ENCODE measurements around the gene TMEM14B. TPM values are rescaled to one million over a fixed set of nuclear protein-coding genes. Genes with fewer than 3 reads are reported as not detected.
A peak's percentile ranks its signal among the peaks of the same experiment; 100 is the strongest.
"Not testable (repeated sequence)": the region's sequence is repeated elsewhere in the genome, so short reads cannot be mapped to it uniquely, and the experiment has no call there.

TMEM14B gene
- total RNA-seq, 1 donor from 2014 or later = 62.3 TPM

- H3K4me3 Mint-ChIP-seq (ENCODE audit: unreplicated experiment) = no peak overlapping the region
- no peak for DNase-seq
- no peaks in the 10 kb centered on the region for H3K36me3 Mint-ChIP-seq (ENCODE audit: unreplicated experiment)
- peaks cover 12% of the 10 kb centered on the region for H3K4me1 Mint-ChIP-seq (ENCODE audit: low read depth, unreplicated experiment)
- H3K27ac Mint-ChIP-seq (ENCODE audit: unreplicated experiment) = no peak overlapping the region
- H3K9me3 Mint-ChIP-seq (ENCODE audit: unreplicated experiment) = peaks cover 7% of the 10 kb centered on the region
- TF ChIP-seq CTCF (IDR thresholded peaks at IDR 0.05; ENCODE audit: partially characterized antibody, unreplicated experiment) = no peak
- H3K27me3 Mint-ChIP-seq (ENCODE audit: unreplicated experiment) = peaks cover 6% of the 10 kb centered on the region
These were observed 27.2 kb upstream of the TMEM14B start for GRCh38 chr6:10720265-10720959.

GRCh38 chr6:10720960-10721849 lies 26.4 kb upstream of the TMEM14B start:
- H3K9me3 Mint-ChIP-seq (ENCODE audit: unreplicated experiment); DNase-seq; H3K27me3 Mint-ChIP-seq (ENCODE audit: unreplicated experiment); H3K36me3 Mint-ChIP-seq (ENCODE audit: unreplicated experiment): not testable (repeated sequence)
- H3K4me3 Mint-ChIP-seq (ENCODE audit: unreplicated experiment) = peak overlapping the region; percentile 97
- peaks cover 12% of the 10 kb centered on the region for H3K4me1 Mint-ChIP-seq (ENCODE audit: low read depth, unreplicated experiment)
- H3K27ac Mint-ChIP-seq (ENCODE audit: unreplicated experiment) = peak overlapping the region; percentile 95

- peaks cover 12% of the 10 kb centered on the region for H3K4me1 Mint-ChIP-seq (ENCODE audit: low read depth, unreplicated experiment)
- peak overlapping the region; percentile 97 for H3K4me3 Mint-ChIP-seq (ENCODE audit: unreplicated experiment)
- TF ChIP-seq CTCF (IDR thresholded peaks at IDR 0.05; ENCODE audit: partially characterized antibody, unreplicated experiment) = no peak
- peaks cover 7% of the 10 kb centered on the region for H3K9me3 Mint-ChIP-seq (ENCODE audit: unreplicated experiment)
- peak overlapping the region; percentile 95 for H3K27ac Mint-ChIP-seq (ENCODE audit: unreplicated experiment)
- DNase-seq = no peak
- H3K27me3 Mint-ChIP-seq (ENCODE audit: unreplicated experiment) = peaks cover 6% of the 10 kb centered on the region
- H3K36me3 Mint-ChIP-seq (ENCODE audit: unreplicated experiment) = no peaks in the 10 kb centered on the region
These were observed 25.6 kb upstream of the TMEM14B start for GRCh38 chr6:10721850-10722569.

GRCh38 chr6:10722570-10722819 lies 25.1 kb upstream of the TMEM14B start:
- Mint-ChIP-seq H3K4me1 (ENCODE audit: low read depth, unreplicated experiment) (peaks cover 12% of the 10 kb centered on the region), H3K27me3 (ENCODE audit: unreplicated experiment) (peaks cover 6% of the 10 kb centered on the region), H3K9me3 (ENCODE audit: unreplicated experiment) (peaks cover 8% of the 10 kb centered on the region)

More at GRCh38 chr6:10722570-10722819, 25.1 kb upstream of the TMEM14B start:
- peak overlapping the region; percentile 97 for H3K4me3 Mint-ChIP-seq (ENCODE audit: unreplicated experiment)
- H3K36me3 Mint-ChIP-seq (ENCODE audit: unreplicated experiment) = no peaks in the 10 kb centered on the region
- DNase-seq = no peak
- no peak for TF ChIP-seq CTCF (IDR thresholded peaks at IDR 0.05; ENCODE audit: partially characterized antibody, unreplicated experiment)
- peak overlapping the region; percentile 95 for H3K27ac Mint-ChIP-seq (ENCODE audit: unreplicated experiment)
